Brain microvascular endothelial cell (primary cell): Measurements from ENCODE around the gene ASPSCR1.
A peak's percentile ranks its signal among the peaks of the same experiment; 100 is the strongest.

Experiments
- DNase-seq: peaks from one replicate; pipeline ENCODE4 v3.0.0-alpha.2; 2020
- H3K27ac ChIP-seq: fragments of 250-450 bp; sonication (Bioruptor Pico); 2 replicates; pipeline ENCODE4 v1.5.1; 2020; ENCODE audit warnings: mild to moderate bottlenecking, moderate library complexity
- H3K27me3 ChIP-seq: fragments of 250-450 bp; sonication (Bioruptor Pico); replicated peaks from 2 replicates; pipeline ENCODE4 v1.5.1; 2020; ENCODE audit warnings: mild to moderate bottlenecking
- H3K36me3 ChIP-seq: fragments of 250-450 bp; sonication (Bioruptor Pico); replicated peaks from 2 replicates; pipeline ENCODE4 v1.5.1; 2020; ENCODE audit warnings: mild to moderate bottlenecking
- H3K4me3 ChIP-seq: 2 replicates; pipeline ENCODE4 v1.5.1; 2011; ENCODE audit warnings: low read depth, mild to moderate bottlenecking, control low read depth, low read length, moderate library complexity
- in situ Hi-C: cut with HindIII; loops from 2 replicates; pipeline ENCODE4 v1.10.0; 2017; ENCODE audit warnings: low sequenced_read_pairs, low pct_ligation_motif_present
- TF ChIP-seq, protein P1 (sequence below): IDR thresholded peaks from 2 replicates; pipeline ENCODE4 v1.5.1; 2011; ENCODE audit warnings: low read depth, mild to moderate bottlenecking, moderate library complexity, low read length, control low read depth, inconsistent platforms; ENCODE audit errors: missing control alignments

The ASPSCR1 gene

DNA sequence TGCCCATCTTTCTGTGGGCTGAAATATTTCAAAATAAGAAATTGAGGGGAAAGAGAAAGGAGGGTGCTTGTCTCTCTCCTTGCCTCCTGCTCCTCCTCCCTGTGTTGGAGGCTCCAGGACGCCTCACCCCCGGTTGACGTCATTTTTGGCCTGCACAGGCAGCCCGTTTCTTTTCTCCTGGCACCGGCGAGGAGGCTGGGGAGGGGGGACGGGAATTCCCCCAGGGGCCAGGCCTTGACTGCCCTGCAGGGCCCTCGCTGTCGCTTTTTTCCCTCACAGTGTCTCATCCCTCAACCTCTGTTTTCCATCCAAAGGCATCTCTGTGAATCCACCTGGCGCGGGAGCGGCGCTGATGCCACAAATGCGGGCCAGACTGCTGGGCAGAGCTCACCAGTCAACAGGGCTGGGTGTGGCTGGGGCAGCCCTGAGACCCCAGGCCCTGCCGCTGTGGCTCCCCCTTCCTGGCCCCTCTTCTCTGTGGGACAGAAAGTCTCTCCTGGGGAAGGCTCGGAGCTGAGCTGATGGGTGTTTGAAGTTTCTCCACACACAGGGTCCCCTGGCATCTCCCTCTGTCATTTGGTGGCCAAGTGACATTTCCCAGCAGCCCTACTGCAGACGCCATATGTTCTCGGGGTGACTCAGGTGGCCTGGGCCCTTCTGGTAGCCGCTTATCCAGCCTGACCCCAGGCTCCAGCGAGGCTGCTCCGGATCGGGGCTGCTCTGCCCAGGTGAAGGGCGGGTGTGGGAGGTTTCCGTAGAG is 29.2 kb downstream of the ASPSCR1 start:
- Histone ChIP-seq H3K4me3 (no peak overlapping the region), H3K27me3 (no peaks in the 10 kb centered on the region), H3K36me3 (no peaks in the 10 kb centered on the region), H3K27ac (no peak overlapping the region)
- DNase-seq = no peak
- in situ Hi-C loops = no loop called here
- TF ChIP-seq, protein P1, sequence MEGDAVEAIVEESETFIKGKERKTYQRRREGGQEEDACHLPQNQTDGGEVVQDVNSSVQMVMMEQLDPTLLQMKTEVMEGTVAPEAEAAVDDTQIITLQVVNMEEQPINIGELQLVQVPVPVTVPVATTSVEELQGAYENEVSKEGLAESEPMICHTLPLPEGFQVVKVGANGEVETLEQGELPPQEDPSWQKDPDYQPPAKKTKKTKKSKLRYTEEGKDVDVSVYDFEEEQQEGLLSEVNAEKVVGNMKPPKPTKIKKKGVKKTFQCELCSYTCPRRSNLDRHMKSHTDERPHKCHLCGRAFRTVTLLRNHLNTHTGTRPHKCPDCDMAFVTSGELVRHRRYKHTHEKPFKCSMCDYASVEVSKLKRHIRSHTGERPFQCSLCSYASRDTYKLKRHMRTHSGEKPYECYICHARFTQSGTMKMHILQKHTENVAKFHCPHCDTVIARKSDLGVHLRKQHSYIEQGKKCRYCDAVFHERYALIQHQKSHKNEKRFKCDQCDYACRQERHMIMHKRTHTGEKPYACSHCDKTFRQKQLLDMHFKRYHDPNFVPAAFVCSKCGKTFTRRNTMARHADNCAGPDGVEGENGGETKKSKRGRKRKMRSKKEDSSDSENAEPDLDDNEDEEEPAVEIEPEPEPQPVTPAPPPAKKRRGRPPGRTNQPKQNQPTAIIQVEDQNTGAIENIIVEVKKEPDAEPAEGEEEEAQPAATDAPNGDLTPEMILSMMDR = no peak

DNA sequence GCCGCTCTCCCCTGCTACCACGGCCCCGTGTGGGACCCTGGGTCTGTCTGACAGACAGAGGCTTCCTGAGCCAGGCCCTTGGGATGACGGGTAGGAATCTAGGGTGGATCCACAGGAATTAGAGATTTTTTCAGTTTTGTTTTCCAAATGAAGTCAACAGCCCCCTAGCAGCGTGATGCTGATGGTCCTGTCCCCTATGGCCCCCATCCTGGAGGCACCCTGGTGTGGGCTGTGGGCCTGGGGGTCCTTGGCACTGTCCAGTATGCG is 29.7 kb downstream of the ASPSCR1 start:
- TF ChIP-seq, protein P1 = no peak
- Histone ChIP-seq H3K4me3 (no peak overlapping the region), H3K36me3 (no peaks in the 10 kb centered on the region), H3K27ac (no peak overlapping the region), H3K27me3 (no peaks in the 10 kb centered on the region)
- DNase-seq = no peak
- in situ Hi-C loops = no loop called here

DNA sequence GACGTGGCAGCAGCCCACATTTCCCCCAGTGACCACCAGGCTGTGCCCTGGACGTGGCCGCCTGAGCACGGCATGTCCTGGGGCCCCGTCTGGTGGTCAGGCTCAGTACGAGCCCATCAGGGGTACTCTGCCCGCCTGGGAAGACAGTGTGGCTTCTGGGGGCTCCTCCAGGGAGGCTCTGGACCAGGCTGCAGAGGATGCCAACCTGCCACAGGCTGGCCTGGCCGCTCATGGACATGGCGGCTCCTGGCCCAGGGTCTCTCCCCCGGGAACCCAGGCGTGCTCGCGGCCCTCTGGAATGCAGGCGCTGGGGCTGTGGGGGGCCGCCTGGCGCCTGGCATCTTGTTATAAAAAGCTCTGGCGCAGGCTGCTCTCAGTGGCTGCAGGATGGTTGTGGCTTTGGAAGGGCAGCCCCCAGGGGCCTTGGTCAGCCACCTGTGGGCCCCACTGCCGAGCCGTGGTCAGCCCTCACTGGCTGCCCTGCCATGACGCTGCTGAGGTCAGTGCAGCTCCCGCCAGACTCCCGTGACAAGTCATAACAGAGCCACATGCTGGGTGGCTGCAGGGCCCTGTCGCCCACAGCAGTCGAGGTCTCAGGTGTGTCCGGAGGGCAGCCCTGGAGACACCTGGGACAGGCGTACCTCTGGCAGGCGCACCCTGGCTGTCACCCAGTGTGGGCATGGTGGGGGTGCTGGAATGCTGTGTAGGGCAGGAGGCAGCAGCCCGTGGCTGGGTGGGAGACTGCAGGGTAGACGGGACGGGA is 30.2 kb downstream of the ASPSCR1 start:
- H3K4me3 ChIP-seq = no peak overlapping the region
- no peaks in the 10 kb centered on the region for H3K36me3 ChIP-seq
- DNase-seq = no peak
- in situ Hi-C loops = no loop called here
- no peak overlapping the region for H3K27ac ChIP-seq
- TF ChIP-seq, protein P1 = peak; percentile 62
- no peaks in the 10 kb centered on the region for H3K27me3 ChIP-seq

DNA sequence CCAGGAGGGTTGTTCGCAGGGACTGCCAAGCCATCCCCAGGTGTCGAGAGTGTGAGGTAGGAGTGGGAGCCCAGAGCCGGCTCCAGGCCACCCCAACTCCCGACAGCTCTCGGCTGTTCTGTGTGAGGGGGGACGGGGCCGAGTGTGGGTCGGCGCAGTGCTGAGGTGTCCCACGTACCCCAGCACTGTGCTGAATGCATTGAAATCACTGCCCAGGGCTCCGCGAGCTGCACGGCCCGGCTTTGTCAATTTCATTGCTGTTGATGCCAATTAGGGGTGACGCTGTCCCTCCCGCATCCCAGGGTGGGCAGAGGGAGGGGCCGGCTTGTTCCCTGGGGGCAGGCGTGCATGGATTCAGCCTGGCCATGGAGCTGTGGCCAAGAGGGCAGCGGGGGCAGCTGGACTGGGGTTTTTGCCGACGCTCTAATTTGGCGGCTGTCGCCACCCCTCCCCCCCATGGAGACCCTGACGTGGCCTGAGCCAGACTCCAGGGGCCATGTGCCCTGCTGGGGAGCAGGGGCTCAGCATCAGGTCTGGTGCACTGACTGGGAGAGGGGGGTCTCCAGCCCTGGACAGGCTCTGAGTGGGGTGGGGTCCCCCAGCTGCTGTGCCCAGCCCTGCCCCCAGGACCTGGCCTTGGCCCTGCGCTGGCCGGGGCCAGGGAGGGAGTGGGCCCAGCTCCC is 31.0 kb downstream of the ASPSCR1 start:
- H3K27ac ChIP-seq = no peak overlapping the region
- in situ Hi-C loops = no loop called here
- DNase-seq = no peak
- no peak overlapping the region for H3K4me3 ChIP-seq
- TF ChIP-seq, protein P1 = no peak
- H3K27me3 ChIP-seq = no peaks in the 10 kb centered on the region
- no peaks in the 10 kb centered on the region for H3K36me3 ChIP-seq

DNA sequence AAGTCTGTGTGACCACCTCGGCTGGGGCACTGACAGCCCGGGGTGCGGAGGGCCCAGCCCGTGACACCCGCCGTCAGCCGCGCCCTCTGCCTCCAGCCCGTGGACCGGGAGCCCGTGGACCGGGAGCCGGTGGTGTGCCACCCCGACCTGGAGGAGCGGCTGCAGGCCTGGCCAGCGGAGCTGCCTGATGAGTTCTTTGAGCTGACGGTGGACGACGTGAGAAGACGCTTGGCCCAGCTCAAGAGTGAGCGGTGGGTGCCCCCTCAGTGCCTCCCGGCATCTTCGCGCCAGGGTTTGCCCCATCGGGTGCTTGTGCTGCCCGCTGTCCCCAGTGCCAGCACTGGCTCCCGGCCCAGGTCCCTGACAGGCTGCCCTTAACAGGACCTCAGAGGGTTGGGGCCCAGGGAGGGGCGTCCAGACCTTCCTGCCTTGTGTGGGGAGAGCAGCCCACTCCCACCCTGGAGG is 31.5 kb downstream of the ASPSCR1 start:
- Histone ChIP-seq H3K36me3 (no peaks in the 10 kb centered on the region), H3K27me3 (no peaks in the 10 kb centered on the region), H3K4me3 (no peak overlapping the region), H3K27ac (no peak overlapping the region)
- no peak for DNase-seq
- TF ChIP-seq, protein P1 = no peak
- in situ Hi-C loops = no loop called here
